Measurements from ENCODE around the gene USP2.
A peak's percentile ranks its signal among the peaks of the same experiment; 100 is the strongest.

The USP2 gene

GRCh38 chr11:119356349-119357031, 25.0 kb downstream of the USP2 start:
- TF ChIP-seq CTCF (IDR thresholded peaks at IDR 0.05; ENCODE audit: insufficient read depth, low read depth, low read length, missing control alignments) = peak; percentile 65
- H3K4me3 ChIP-seq (ENCODE audit: low read length) = peak overlapping the region; percentile 43
- DNase-seq (ENCODE audit: low read depth) = peak; percentile 77

GRCh38 chr11:119355091-119355843, 26.2 kb downstream of the USP2 start:
- DNase-seq (ENCODE audit: low read depth) = peak; percentile 57
- H3K4me3 ChIP-seq (ENCODE audit: low read length) = no peak overlapping the region
- TF ChIP-seq CTCF (IDR thresholded peaks at IDR 0.05; ENCODE audit: insufficient read depth, low read depth, low read length, missing control alignments) = no peak

- TF ChIP-seq CTCF (IDR thresholded peaks at IDR 0.05; ENCODE audit: insufficient read depth, low read depth, low read length, missing control alignments) = no peak
- no peak for DNase-seq (ENCODE audit: low read depth)
- H3K4me3 ChIP-seq (ENCODE audit: low read length) = no peak overlapping the region
Observed at GRCh38 chr11:119352857-119353260, 28.6 kb downstream of the USP2 start.

GRCh38 chr11:119351232-119351631, 30.3 kb downstream of the USP2 start:
- no peak for DNase-seq (ENCODE audit: low read depth)
- H3K4me3 ChIP-seq (ENCODE audit: low read length) = no peak overlapping the region
- no peak for TF ChIP-seq CTCF (IDR thresholded peaks at IDR 0.05; ENCODE audit: insufficient read depth, low read depth, low read length, missing control alignments)

GRCh38 chr11:119350302-119350701, 31.2 kb downstream of the USP2 start:
- no peak for DNase-seq (ENCODE audit: low read depth)
- no peak for TF ChIP-seq CTCF (IDR thresholded peaks at IDR 0.05; ENCODE audit: insufficient read depth, low read depth, low read length, missing control alignments)
- H3K4me3 ChIP-seq (ENCODE audit: low read length) = no peak overlapping the region

- DNase-seq (ENCODE audit: low read depth) = no peak
- H3K4me3 ChIP-seq (ENCODE audit: low read length) = no peak overlapping the region
- TF ChIP-seq CTCF (IDR thresholded peaks at IDR 0.05; ENCODE audit: insufficient read depth, low read depth, low read length, missing control alignments) = no peak
Observed at GRCh38 chr11:119347940-119348605, 33.4 kb downstream of the USP2 start.
